Neural progenitor cell (in vitro differentiated cells): ENCODE results near the gene GNA15. TPM values are rescaled to one million over a fixed set of nuclear protein-coding genes. Genes with fewer than 3 reads are reported as not detected.
"Not testable (repeated sequence)": the region's sequence is repeated elsewhere in the genome, so short reads cannot be mapped to it uniquely, and the experiment has no call there.

Experiments used
- DNase-seq: peaks from one replicate; pipeline ENCODE4 v3.0.0-alpha.2; 2016; ENCODE audit warnings: low spot score
- H2AFZ ChIP-seq: fragments of 200-600 bp; sonication (generic); replicated peaks from 2 replicates; pipeline ENCODE4 v1.6.1; 2016; ENCODE audit warnings: antibody characterized with exemption
- H3F3A ChIP-seq: fragments of 200-600 bp; sonication (generic); 2 replicates; pipeline ENCODE4 v1.6.1; 2016; ENCODE audit warnings: antibody characterized with exemption, low read depth
- H3K27ac ChIP-seq: fragments of 200-600 bp; sonication (generic); 2 replicates; pipeline ENCODE4 v1.5.1; 2016; ENCODE audit warnings: mild to moderate bottlenecking
- H3K27me3 ChIP-seq: fragments of 200-600 bp; sonication (generic); 2 replicates; pipeline ENCODE4 v1.6.1; 2016; ENCODE audit warnings: mild to moderate bottlenecking, moderate library complexity
- H3K36me3 ChIP-seq: fragments of 200-600 bp; sonication (generic); 2 replicates; pipeline ENCODE4 v1.5.1; 2016
- H3K4me1 ChIP-seq: fragments of 200-600 bp; sonication (generic); 2 replicates; pipeline ENCODE4 v1.6.1; 2016; ENCODE audit warnings: mixed run types
- H3K4me2 ChIP-seq: fragments of 200-600 bp; sonication (generic); 2 replicates; pipeline ENCODE4 v1.6.1; 2016
- H3K4me3 ChIP-seq: fragments of 200-600 bp; sonication (generic); 2 replicates; pipeline ENCODE4 v1.5.1; 2016
- H3K79me2 ChIP-seq: fragments of 200-600 bp; sonication (generic); 2 replicates; pipeline ENCODE4 v1.6.1; 2016; ENCODE audit warnings: low read depth
- H3K9ac ChIP-seq: fragments of 200-600 bp; sonication (generic); 2 replicates; pipeline ENCODE4 v1.6.1; 2016
- H3K9me3 ChIP-seq: fragments of 200-600 bp; sonication (generic); 2 replicates; pipeline ENCODE4 v1.5.1; 2016; ENCODE audit warnings: low read depth
- H4K20me1 ChIP-seq: fragments of 200-600 bp; sonication (generic); 2 replicates; pipeline ENCODE4 v1.6.1; 2016; ENCODE audit warnings: low read depth
- H3K27ac Mint-ChIP-seq: 3 replicates; pipeline ENCODE4 v1.8.0; 2021; ENCODE audit warnings: mixed read lengths
- H3K27me3 Mint-ChIP-seq: 2 replicates; pipeline ENCODE4 v1.8.0; 2022; ENCODE audit warnings: low read depth, mild to moderate bottlenecking, inconsistent platforms, moderate library complexity, mixed read lengths; ENCODE audit not compliant: insufficient read depth
- H3K36me3 Mint-ChIP-seq: 3 replicates; pipeline ENCODE4 v1.8.0; 2021; ENCODE audit warnings: mixed read lengths
- H3K4me1 Mint-ChIP-seq: 3 replicates; pipeline ENCODE4 v1.8.0; 2021; ENCODE audit warnings: mixed read lengths
- H3K4me3 Mint-ChIP-seq: 3 replicates; pipeline ENCODE4 v1.8.0; 2021; ENCODE audit warnings: mild to moderate bottlenecking, moderate library complexity, mixed read lengths
- H3K9me3 Mint-ChIP-seq: 3 replicates; pipeline ENCODE4 v1.8.0; 2020; ENCODE audit warnings: mixed read lengths
- CTCF ChIP-seq: fragments of 200-600 bp; sonication (generic); IDR thresholded peaks from 2 replicates; pipeline ENCODE4 v1.5.1; 2017; ENCODE audit warnings: antibody characterized with exemption, mild to moderate bottlenecking
- EZH2 ChIP-seq: fragments of 200-600 bp; sonication (generic); IDR thresholded peaks from 2 replicates; pipeline ENCODE4 v1.6.1; 2017; ENCODE audit warnings: antibody characterized with exemption, mild to moderate bottlenecking, moderate library complexity
- EZH2phosphoT487 ChIP-seq: fragments of 200-600 bp; sonication (generic); IDR thresholded peaks from 2 replicates; pipeline ENCODE4 v1.6.1; 2017; ENCODE audit warnings: antibody characterized with exemption
- total RNA-seq: library from RNA; depleted of rRNA; stranded (reverse); fragments of >200 nt; gene quantifications from 2 replicates; pipeline ENCODE4 v1.2.3, GENCODE V29; 2015; ENCODE audit warnings: low replicate concordance

Gene GNA15
- total RNA-seq, 1 donor from 2014 or later = not detected

DNA sequence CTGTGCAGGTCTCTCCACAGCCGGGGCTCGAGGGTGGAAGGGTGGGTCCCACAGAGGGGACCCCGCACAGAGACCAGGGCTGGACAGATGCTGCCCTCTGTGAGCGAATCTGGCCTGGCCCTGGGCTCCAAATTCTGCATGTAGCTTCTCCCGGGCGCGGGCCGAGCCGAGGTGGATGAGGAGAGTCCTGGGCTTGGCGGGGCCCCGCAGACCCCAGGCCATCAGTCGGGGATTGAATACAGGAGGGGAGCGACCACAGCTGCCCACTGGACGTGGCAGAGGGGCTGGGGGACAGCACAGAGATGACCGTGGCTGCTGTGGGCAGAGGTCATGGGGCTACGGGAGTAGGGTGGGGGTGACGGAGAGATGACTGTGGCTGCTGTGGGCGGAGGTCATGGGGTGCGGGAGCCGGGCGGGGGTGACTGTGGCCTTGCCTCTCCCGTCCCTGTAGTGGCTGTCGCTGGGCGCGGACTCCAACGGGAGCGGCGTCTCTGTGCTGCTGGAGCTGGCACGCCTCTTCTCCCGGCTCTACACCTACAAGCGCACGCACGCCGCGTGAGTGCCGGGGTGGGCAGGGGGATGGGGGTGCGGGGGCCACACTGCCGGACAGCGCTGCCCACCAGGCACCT, 65.4 kb downstream of the GNA15 start:
- no peaks in the 10 kb centered on the region for H3K36me3 ChIP-seq
- no peaks in the 10 kb centered on the region for H3F3A ChIP-seq
- no peak overlapping the region for H3K4me2 ChIP-seq
- no peaks in the 10 kb centered on the region for H3K9me3 Mint-ChIP-seq
- no peak overlapping the region for H2AFZ ChIP-seq
- no peaks in the 10 kb centered on the region for H3K79me2 ChIP-seq
- no peak overlapping the region for H3K4me3 ChIP-seq
- no peaks in the 10 kb centered on the region for H3K27me3 Mint-ChIP-seq
- H3K9ac ChIP-seq = no peak overlapping the region
- no peaks in the 10 kb centered on the region for H3K9me3 ChIP-seq
- H3K27ac ChIP-seq = no peak overlapping the region
- no peaks in the 10 kb centered on the region for H3K4me1 Mint-ChIP-seq
- H3K4me1 ChIP-seq = no peaks in the 10 kb centered on the region
- no peak overlapping the region for H3K4me3 Mint-ChIP-seq
- no peak overlapping the region for H3K27ac Mint-ChIP-seq
- DNase-seq = no peak
- no peaks in the 10 kb centered on the region for H4K20me1 ChIP-seq
- H3K36me3 Mint-ChIP-seq = no peaks in the 10 kb centered on the region
- no peaks in the 10 kb centered on the region for H3K27me3 ChIP-seq
- TF ChIP-seq EZH2phosphoT487 = no peak
- TF ChIP-seq EZH2 = no peak
- TF ChIP-seq CTCF = no peak

- no peak overlapping the region for H3K27ac ChIP-seq
- H4K20me1 ChIP-seq = no peaks in the 10 kb centered on the region
- H2AFZ ChIP-seq = no peak overlapping the region
- Mint-ChIP-seq H3K4me3 (no peak overlapping the region), H3K27me3 (no peaks in the 10 kb centered on the region), H3K27ac (no peak overlapping the region), H3K9me3 (no peaks in the 10 kb centered on the region), H3K4me1 (no peaks in the 10 kb centered on the region), H3K36me3 (no peaks in the 10 kb centered on the region)
- no peaks in the 10 kb centered on the region for H3K79me2 ChIP-seq
- no peaks in the 10 kb centered on the region for H3F3A ChIP-seq
- no peak for DNase-seq
- no peak overlapping the region for H3K4me2 ChIP-seq
- no peak overlapping the region for H3K4me3 ChIP-seq
- no peaks in the 10 kb centered on the region for H3K36me3 ChIP-seq
- no peaks in the 10 kb centered on the region for H3K4me1 ChIP-seq
- no peaks in the 10 kb centered on the region for H3K27me3 ChIP-seq
- TF ChIP-seq CTCF (no peak), EZH2 (no peak), EZH2phosphoT487 (no peak)
- H3K9me3 ChIP-seq = no peaks in the 10 kb centered on the region
- no peak overlapping the region for H3K9ac ChIP-seq
Observed at GRCh38 chr19:3201911-3202310, 66.1 kb downstream of the GNA15 start.

DNA sequence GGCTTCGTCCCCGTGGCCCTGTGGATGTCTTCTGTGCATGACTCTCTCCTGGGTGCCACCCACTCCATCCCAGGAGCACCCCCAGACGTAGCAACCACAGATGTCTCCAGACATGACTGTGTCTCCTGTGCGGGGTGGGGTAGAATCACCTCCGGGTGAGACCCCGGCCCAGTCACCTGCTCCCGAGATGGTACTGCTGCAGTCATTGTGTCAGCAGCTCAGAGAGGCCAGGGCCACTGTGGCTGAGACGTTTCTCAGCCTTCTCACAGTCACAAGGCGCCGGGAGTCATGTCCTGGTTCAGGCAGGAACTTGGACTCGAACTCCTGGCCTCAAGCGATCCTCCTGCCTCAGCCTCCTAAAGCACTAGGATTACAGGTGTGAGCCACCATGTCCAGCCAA, 66.5 kb downstream of the GNA15 start:
- Histone ChIP-seq H3K27me3 (no peaks in the 10 kb centered on the region), H3K4me1 (no peaks in the 10 kb centered on the region), H3K79me2 (no peaks in the 10 kb centered on the region), H3K27ac (no peak overlapping the region), H3K4me2 (no peak overlapping the region), H3K9me3 (no peaks in the 10 kb centered on the region), H3K4me3 (no peak overlapping the region), H3K9ac (no peak overlapping the region), H4K20me1 (no peaks in the 10 kb centered on the region), H3F3A (no peaks in the 10 kb centered on the region), H2AFZ (no peak overlapping the region), H3K36me3 (no peaks in the 10 kb centered on the region)
- no peaks in the 10 kb centered on the region for H3K36me3 Mint-ChIP-seq
- TF ChIP-seq EZH2 (no peak), CTCF (no peak), EZH2phosphoT487 (no peak)
- no peaks in the 10 kb centered on the region for H3K9me3 Mint-ChIP-seq
- no peaks in the 10 kb centered on the region for H3K4me1 Mint-ChIP-seq
- H3K27ac Mint-ChIP-seq = no peak overlapping the region
- no peak overlapping the region for H3K4me3 Mint-ChIP-seq
- no peaks in the 10 kb centered on the region for H3K27me3 Mint-ChIP-seq
- DNase-seq = no peak

GRCh38 chr19:3202895-3203294, 67.1 kb downstream of the GNA15 start:
- H3K27ac Mint-ChIP-seq = peak overlapping the region; percentile 42
- H3K9me3 Mint-ChIP-seq, H3K27me3 Mint-ChIP-seq: not testable (repeated sequence)

More at GRCh38 chr19:3202895-3203294, 67.1 kb downstream of the GNA15 start:
- H3K27ac ChIP-seq, H3K79me2 ChIP-seq, DNase-seq, H3K4me1 Mint-ChIP-seq, H4K20me1 ChIP-seq, H3K27me3 ChIP-seq, H3K9me3 ChIP-seq, H3K4me1 ChIP-seq, H2AFZ ChIP-seq, H3K36me3 Mint-ChIP-seq, H3F3A ChIP-seq, H3K9ac ChIP-seq, H3K4me3 Mint-ChIP-seq, H3K4me3 ChIP-seq, H3K4me2 ChIP-seq, H3K36me3 ChIP-seq: not testable (repeated sequence)
